SU-DHL-6 (cell line): ENCODE results near the gene DNAJC13.

Source experiments
- H2AFZ ChIP-seq: fragments of 200-600 bp; sonication (generic); 2 replicates; pipeline ENCODE4 v1.6.1; 2014; ENCODE audit warnings: low read depth, mild to moderate bottlenecking, moderate library complexity, mixed read lengths, antibody characterized with exemption, low read length; ENCODE audit not compliant: severe bottlenecking
- H3F3A ChIP-seq: fragments of 200-600 bp; shearing (Covaris generic); 2 replicates; pipeline ENCODE4 v1.6.0; 2016; ENCODE audit warnings: antibody characterized with exemption, mild to moderate bottlenecking; ENCODE audit not compliant: insufficient read depth
- H3K27ac ChIP-seq: fragments of 200-600 bp; sonication (generic); 2 replicates; pipeline ENCODE4 v1.5.1; 2016; ENCODE audit warnings: low read depth, mild to moderate bottlenecking, low read length, moderate library complexity, mixed read lengths
- H3K27me3 ChIP-seq: fragments of 200-600 bp; sonication (generic), shearing (Covaris generic); 2 replicates; pipeline ENCODE4 v1.6.0; 2014; ENCODE audit warnings: mild to moderate bottlenecking, low read length
- H3K36me3 ChIP-seq: fragments of 200-600 bp; sonication (generic); 2 replicates; pipeline ENCODE4 v1.6.1; 2014; ENCODE audit warnings: mild to moderate bottlenecking, low read length, mixed read lengths
- H3K4me2 ChIP-seq: fragments of 300-600, 200-600 bp; shearing (Covaris generic), sonication (generic); 2 replicates; pipeline ENCODE4 v1.6.0; 2014; ENCODE audit warnings: low read length, low read depth, mild to moderate bottlenecking; ENCODE audit not compliant: poor library complexity, severe bottlenecking
- H3K4me3 ChIP-seq: fragments of 200-600 bp; sonication (generic); 2 replicates; pipeline ENCODE4 v1.5.1; 2014; ENCODE audit warnings: antibody characterized with exemption, low read length, mild to moderate bottlenecking, mixed read lengths; ENCODE audit not compliant: insufficient read depth, poor library complexity, severe bottlenecking
- H3K79me2 ChIP-seq: fragments of 200-600 bp; sonication (generic); 2 replicates; pipeline ENCODE4 v1.6.1; 2014; ENCODE audit warnings: mild to moderate bottlenecking, low read length, moderate library complexity; ENCODE audit not compliant: insufficient read depth
- H3K9ac ChIP-seq: fragments of 200-600 bp; sonication (generic); 2 replicates; pipeline ENCODE4 v1.7.0; 2014; ENCODE audit warnings: mild to moderate bottlenecking, low read length
- H3K9me2 ChIP-seq: fragments of 200-600 bp; sonication (generic); replicated peaks from 2 replicates; pipeline ENCODE4 v1.6.1; 2014; ENCODE audit warnings: low read length; ENCODE audit not compliant: insufficient read depth
- H3K9me3 ChIP-seq: fragments of 200-600 bp; sonication (generic); 2 replicates; pipeline ENCODE4 v1.6.1; 2014; ENCODE audit warnings: low read length, mixed read lengths; ENCODE audit not compliant: insufficient read depth
- H4K20me1 ChIP-seq: fragments of 200-600 bp; sonication (generic); 2 replicates; pipeline ENCODE4 v1.6.1; 2014; ENCODE audit warnings: low read depth, mild to moderate bottlenecking, antibody characterized with exemption, low read length, moderate library complexity, mixed read lengths
- CTCF ChIP-seq: fragments of 200-600 bp; sonication (generic); IDR thresholded peaks from one replicate; pipeline ENCODE4 v1.5.1; 2017; ENCODE audit warnings: antibody characterized with exemption, mild to moderate bottlenecking, low read length, moderate library complexity; ENCODE audit not compliant: insufficient read depth, poor library complexity, severe bottlenecking
- EZH2phosphoT487 ChIP-seq: fragments of 200-600 bp; sonication (generic), shearing (Covaris generic); conservative IDR thresholded peaks from 2 replicates; pipeline ENCODE4 v1.6.1; 2018; ENCODE audit warnings: mild to moderate bottlenecking, antibody characterized with exemption, low read length, moderate library complexity, mixed read lengths

Gene DNAJC13

GRCh38 chr3:132435224-132435910 lies 18.1 kb downstream of the DNAJC13 start:
- H3F3A ChIP-seq, result peaks cover 3% of the 10 kb centered on the region; the same call in 1 of the 2 replicates
- peaks cover 19% of the 10 kb centered on the region for H3K79me2 ChIP-seq
- H4K20me1 ChIP-seq, result no peaks in the 10 kb centered on the region
- no peak overlapping the region for H3K9ac ChIP-seq
- H3K27ac ChIP-seq, result no peak overlapping the region
- H3K36me3 ChIP-seq, result no peaks in the 10 kb centered on the region; the same call in 1 of the 2 replicates
- H3K9me3 ChIP-seq, result no peaks in the 10 kb centered on the region
- H3K27me3 ChIP-seq, result no peaks in the 10 kb centered on the region
- H2AFZ ChIP-seq, result no peak overlapping the region
- H3K9me2 ChIP-seq, result no peaks in the 10 kb centered on the region
- no peak overlapping the region for H3K4me3 ChIP-seq
- TF ChIP-seq CTCF (no peak), EZH2phosphoT487 (no peak)
- H3K4me2 ChIP-seq, result no peak overlapping the region

DNA sequence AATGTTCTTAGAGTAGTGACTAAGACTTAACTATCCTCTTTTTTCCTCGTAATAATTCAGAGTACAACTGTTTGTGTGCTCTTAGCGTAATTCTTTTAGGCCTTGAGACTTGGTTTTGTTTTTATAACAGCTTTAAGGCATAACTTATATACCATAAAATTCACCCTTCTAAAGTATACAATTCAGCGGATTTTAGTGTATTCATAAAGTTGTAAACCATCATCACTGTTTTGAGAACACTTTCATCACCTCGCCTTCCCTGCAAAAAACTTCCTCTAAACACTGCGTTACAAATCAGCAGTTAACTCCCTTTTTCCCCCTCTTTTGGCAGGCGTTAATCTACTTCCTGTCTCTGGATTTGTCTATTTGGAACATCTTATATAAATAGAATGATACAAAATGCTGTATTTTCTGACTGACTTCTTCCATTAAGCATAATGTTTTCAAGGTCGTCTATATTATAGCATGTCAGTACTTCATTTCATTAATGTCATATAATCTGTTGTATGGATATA lies 18.7 kb downstream of the DNAJC13 start:
- Histone ChIP-seq H2AFZ (no peak overlapping the region), H3K9me3 (no peaks in the 10 kb centered on the region), H3K4me2 (no peak overlapping the region), H4K20me1 (no peaks in the 10 kb centered on the region), H3F3A (peaks cover 3% of the 10 kb centered on the region; the same call in 1 of the 2 replicates), H3K9ac (no peak overlapping the region), H3K79me2 (peaks cover 13% of the 10 kb centered on the region), H3K27me3 (no peaks in the 10 kb centered on the region), H3K36me3 (no peaks in the 10 kb centered on the region; the same call in 1 of the 2 replicates), H3K27ac (no peak overlapping the region), H3K9me2 (no peaks in the 10 kb centered on the region), H3K4me3 (no peak overlapping the region)
- no peak for TF ChIP-seq EZH2phosphoT487
- TF ChIP-seq CTCF, result no peak

DNA sequence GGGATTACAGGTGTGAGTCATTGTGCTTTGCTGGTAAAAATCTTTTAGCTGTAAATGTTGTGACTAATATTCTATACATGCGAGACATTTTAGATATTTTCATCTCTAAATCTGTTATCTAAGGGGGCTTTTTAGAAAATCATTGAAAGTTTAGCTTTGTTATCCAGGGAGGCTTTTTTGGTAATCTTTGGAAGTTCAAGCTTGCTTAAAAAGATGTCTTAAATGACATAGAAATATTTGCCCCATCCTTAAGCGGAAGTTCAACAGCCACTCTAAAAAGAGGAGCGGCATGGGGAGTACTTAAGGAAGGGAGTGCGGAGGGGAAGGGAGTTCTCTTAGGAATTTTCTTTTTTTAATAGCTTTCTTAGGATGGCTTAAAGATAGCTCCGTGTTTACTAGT lies 26.1 kb downstream of the DNAJC13 start:
- Histone ChIP-seq H3K9me3 (no peaks in the 10 kb centered on the region), H2AFZ (no peak overlapping the region), H3K9ac (no peak overlapping the region), H3K4me3 (no peak overlapping the region), H3K4me2 (no peak overlapping the region), H3F3A (no peaks in the 10 kb centered on the region), H4K20me1 (no peaks in the 10 kb centered on the region; the same call in 1 of the 2 replicates), H3K27me3 (no peaks in the 10 kb centered on the region), H3K79me2 (peaks cover 9% of the 10 kb centered on the region), H3K27ac (no peak overlapping the region), H3K36me3 (peaks cover 12% of the 10 kb centered on the region; the same call in 1 of the 2 replicates), H3K9me2 (no peaks in the 10 kb centered on the region)
- no peak for TF ChIP-seq EZH2phosphoT487
- TF ChIP-seq CTCF, result no peak
